RPMI7951 (cell line): ENCODE results near the gene SART3. TPM values are rescaled to one million over a fixed set of nuclear protein-coding genes. Genes with fewer than 3 reads are reported as not detected.
"Not testable (repeated sequence)": the region's sequence is repeated elsewhere in the genome, so short reads cannot be mapped to it uniquely, and the experiment has no call there.

Source experiments
- DNase-seq: peaks from one replicate; pipeline ENCODE4 v3.0.0-alpha.2; 2012; ENCODE audit warnings: low read depth
- total RNA-seq: library from RNA; depleted of rRNA; stranded (reverse); fragments of >200 nt; shearing (Covaris generic); gene quantifications from 2 replicates; pipeline ENCODE4 v1.2.3, GENCODE V29; 2014

The SART3 gene
- total RNA-seq, 1 experiment from 2014 or later = 37.6 TPM

DNA sequence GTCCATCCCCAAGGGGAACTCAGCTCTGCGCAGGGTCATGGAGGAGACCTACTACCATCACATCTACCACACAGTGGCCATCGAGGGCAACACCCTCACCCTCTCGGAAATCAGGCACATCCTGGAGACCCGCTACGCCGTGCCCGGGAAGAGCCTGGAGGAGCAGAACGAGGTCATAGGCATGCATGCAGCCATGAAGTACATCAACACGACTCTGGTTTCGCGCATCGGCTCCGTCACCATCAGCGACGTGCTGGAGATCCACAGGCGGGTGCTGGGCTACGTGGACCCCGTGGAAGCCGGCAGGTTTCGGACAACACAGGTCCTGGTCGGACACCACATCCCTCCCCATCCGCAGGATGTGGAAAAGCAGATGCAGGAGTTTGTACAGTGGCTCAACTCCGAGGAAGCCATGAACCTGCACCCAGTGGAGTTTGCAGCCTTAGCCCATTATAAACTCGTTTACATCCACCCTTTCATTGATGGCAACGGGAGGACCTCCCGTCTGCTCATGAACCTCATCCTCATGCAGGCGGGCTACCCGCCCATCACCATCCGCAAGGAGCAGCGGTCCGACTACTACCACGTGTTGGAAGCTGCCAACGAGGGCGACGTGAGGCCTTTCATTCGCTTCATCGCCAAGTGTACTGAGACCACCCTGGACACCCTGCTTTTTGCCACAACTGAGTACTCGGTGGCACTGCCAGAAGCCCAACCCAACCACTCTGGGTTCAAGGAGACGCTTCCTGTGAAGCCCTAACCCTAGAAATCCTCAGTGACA lies 42.1 kb downstream of the SART3 start:
- no peak for DNase-seq

DNA sequence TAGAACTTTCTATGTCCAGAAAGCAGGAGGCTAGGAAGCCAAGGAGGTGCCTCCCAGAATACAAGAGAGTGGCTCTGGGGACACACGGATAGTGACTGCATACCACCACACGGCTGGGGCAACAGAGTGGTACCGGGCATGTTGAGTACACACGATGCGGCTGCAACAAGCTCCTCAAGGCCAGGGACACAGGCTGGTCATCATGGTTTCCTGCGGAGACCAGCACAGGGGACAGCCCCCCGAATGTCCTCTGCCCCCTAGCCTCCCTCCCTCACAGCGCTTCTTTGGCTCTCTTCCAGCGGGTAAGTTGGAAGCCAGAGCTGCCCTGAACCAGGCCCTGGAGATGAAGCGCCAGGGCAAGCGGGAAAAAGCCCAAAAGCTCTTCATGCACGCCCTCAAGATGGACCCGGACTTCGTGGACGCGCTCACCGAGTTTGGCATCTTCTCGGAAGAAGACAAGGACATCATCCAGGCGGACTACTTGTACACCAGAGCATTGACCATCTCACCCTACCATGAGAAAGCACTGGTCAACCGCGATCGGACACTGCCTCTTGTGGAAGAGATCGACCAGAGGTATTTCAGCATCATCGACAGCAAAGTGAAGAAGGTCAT lies 42.8 kb downstream of the SART3 start:
- DNase-seq = no peak

DNA sequence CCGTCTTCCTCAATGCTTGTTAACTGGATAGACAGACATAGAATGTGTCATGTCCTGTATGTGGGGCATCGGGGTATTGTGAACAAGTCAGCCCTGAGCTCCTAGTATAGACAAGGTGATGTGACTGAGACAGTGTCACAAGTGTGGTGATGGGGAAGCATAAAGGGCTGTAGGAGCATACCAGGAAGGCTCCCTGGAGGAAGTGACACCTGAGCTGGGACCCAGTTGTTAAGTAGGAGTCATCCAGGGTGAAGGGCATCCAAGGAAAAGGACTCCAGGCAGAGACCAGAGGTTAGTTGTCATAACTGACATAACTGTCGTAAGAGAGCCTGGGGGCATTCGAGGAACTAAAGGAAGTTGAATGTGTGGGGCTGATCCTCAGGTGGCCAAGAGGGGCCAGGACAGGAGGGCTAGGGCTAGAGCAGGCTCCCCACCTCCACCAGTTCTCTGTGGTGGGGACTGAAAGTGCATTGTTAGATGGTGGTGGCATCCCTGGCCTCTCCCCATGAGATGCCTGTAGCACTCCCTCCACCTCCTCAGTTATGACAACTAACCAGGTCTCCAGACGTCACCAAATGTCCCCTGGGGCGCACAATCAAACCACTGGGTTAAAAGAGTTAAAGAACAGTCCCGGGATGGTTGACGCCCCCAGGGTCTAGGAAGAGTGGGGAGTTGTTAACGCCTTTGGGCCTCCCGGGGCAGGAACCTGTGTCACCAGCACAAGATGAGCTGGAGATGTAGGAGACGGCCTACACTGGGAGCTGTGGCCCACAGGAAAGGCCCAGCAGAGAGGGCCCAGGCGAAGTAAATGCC lies 43.5 kb downstream of the SART3 start:
- DNase-seq = no peak

DNA sequence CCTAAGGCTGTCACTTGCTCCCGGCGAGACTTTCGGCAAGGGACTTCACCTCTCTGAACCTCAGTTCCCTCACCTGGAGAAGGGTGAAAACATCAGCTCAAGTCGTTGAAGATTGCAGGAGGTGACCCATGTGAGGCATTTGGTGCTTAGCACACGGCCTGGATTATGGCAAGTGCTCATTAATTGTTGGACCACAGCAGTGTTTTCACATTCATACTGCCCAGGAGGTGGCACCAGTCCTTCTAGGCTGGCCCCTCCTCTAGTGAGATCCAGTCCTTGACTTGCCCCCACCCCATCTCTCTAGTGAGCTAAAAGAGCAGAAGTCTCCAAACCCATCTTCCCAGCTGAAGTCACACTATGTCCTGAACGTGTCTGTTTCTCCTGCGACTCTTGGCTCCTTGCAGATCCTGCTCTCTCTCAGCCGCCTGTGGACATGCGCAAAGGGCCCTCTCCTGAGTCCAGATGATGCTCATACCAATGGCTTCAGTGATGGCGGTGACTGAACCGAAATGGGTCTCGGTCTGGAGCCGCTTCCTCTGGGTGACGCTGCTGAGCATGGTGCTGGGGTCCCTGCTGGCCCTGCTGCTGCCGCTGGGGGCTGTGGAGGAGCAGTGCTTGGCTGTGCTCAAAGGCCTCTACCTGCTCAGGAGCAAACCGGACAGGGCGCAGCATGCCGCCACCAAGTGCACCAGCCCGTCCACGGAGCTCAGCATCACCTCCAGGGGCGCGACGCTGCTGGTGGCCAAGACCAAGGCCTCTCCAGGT lies 44.3 kb downstream of the SART3 start:
- peak; percentile 28 for DNase-seq

DNA sequence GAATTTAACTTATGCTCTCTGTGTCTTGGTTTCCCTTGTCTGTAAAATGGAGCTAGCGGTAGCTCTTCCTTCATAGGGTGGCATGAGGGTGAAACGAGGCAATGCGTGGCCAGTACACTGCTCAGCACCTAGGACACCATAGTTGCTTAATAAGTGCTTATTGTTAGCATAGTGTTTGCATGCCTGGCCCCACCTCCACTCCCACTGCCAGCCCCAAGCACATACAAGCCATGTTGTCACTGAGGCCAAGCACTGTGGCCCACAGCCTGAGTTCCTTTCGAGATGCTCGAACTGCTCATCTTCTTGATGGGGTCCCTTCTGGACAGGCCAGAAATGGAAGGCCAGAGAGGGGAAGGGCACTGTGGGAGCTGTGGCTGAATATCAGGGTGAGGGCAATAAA lies 45.1 kb downstream of the SART3 start:
- no peak for DNase-seq

DNA sequence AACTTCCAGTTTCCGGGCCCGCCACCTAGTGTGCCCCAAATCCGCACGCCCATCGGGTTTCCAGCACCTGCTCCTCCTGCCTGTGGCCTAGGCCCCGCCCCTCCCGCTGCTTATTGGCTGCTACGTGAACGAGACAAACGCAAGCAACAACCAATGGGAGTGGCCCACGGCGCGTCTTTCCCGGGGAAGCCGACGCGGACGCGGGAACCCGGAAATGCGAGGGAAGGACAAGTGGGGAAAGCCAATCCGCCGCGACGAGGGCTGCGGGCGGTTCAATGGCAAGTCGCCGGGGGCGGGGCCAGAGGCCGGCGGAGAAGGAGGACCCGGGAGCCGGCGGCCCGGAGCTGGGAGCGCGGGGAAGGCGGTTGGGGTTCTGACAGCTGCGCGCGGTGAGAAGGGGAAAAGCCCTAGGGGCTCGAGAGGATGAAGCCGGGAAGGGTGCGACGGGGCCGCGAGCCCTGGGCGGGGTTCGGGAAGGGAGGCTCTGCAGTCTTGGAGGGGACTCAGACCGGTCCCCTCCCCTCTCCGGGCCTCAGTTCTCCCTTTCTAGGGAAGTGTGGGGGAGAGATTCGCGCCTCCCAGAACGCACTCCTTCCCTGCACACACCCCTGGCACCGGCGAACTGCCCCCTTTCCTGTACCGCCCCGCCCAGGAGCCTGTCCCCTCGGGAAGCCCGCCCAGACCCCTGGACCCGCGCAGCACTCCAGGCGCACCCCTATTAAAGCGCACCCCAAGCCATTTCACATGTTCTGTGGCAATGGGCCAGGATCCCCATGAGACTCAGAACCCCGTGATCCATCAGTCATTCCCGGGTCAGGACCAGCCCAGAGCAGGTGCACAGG lies 45.8 kb downstream of the SART3 start, which contains the start of gene FICD:
TSS of gene FICD (plus strand) at position 305 of the 842 bp plus-strand sequence. CDS start 1,696 bp downstream, outside the sequence.
- DNase-seq = peak; percentile 97

DNA sequence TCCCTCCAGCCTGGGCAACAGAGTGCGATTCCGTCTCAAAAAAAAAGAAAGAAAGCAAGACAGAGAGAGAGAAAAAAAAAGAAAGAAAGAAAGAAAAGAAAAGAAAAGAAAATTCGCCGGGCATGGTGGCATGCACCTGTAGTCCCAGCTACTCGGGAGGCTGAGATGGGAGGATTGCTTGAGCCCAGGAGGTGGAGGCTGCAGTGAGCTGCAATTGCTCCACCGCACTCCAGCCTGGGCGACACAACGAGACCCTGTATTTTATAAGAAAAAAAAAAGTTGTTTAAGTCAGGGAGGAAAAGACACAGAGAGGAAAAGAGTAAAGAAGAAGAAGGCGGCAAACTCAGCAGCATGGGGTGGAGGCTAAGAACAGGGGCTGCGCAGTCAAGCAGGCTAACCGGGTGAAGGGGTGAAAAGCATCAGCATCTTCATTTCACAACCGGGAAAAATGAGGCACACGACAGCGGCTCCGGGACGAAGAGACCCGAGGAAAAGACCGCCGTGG lies 46.5 kb downstream of the SART3 start:
- DNase-seq = no peak

DNA sequence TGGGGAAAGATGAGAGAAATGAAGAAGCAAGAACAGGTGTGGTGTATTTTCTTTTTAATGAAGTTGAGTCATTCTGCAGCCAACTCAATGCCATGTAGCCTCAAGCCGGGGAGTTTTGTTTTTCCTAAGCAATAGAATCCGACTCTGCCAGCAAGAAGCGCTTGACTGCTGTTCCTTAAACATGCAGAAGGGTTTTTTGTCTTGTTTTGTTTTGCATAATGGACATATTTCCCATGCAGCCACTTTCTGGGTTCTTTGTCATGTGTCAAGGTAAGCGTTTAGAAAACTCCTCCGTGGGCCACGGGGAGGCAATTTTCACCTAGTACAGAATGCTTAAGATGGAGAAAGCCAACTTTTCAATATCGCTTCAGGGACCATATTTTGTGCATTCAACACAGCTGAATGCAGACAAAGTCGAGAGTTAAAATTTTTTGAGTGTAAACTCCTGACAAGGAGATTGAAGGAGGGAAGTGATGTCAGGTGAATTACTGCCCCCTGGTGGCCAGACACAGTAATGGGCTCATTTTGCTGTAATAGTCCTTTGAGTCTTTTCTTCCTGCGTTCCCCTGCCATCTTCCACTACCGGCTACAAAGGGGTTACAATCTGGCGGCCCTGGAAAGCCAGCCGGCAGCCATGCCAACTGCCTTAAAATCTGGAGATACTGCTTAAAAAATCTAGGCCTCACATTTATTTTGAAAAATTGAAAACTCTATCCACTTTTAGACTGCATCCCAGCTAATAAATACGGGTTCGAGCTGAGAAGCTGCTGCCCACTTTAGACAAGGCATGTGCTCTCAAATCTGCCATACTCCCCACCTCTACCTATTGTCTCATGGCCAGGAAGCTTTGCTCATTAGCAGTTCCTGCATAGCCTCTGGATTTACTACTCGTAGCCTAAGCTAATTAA lies 49.1 kb downstream of the SART3 start:
- DNase-seq = peak; percentile 63

DNA sequence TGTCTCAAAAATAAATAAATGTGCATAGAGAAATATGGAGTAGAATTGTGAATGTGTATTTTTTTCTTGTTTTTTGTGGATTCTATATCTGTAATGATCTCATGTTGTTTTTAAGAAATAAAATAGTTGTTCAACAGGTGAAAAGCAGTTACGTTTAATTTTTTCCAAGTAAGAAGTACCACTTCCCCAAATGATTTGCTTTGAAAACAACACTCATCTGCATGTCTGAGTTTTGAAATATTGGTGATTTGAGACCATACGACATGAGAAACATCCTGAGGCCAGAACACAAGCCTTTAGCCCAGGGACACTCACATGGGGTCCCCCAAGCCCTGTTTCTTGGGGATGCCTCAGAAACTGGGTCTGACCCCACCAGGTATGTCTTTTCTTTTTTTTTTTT lies 50.1 kb downstream of the SART3 start:
- no peak for DNase-seq

DNA sequence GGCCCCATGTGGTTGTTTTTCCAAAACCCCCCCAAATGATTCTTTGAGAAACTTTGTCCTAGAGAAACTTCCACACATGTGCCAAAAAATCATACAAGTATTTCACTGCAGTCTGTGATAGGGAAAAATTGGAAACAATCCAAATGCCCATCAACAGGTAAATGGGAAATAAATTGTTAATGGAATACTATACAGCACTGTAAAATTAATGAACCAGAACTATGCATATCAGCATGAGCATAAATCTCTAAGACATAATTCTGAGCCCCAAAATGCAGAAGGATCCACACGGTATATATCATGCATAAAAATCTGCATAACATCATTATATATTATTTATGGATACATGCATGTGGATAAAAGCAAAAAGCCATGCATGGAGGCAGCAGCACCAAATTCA lies 51.2 kb downstream of the SART3 start:
- no peak for DNase-seq

DNA sequence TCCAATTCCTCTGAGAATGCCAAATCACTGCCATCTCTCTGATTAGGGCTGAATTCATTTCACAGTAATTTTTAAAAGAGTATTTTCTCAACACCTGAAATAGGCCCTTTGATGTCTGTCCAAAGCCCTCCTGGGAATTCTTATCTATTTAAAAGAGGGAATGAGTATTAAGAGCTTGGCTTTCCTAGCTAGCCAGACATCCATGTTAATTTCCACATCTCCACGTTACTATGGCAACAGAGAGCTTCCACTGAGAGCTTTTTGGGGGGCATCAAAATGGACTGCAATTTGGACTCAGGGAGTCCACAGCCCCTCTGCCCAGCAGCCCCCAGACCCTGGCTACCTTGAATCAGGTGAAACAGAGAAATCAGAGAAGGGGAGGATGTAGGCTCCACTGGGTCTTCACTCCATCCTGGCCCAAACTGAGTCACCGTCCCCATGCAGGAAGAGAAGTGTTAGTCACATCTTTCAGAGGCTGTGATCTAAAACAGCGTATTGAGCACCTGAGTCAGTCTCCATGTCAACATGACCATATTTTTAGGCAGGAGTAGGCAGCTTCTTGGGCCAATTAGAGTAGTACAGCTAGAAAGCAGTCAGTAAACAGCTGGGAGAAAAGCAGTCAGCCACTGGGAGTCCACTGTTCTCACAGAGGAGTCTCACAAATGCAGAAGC lies 52.9 kb downstream of the SART3 start:
- peak; percentile 34 for DNase-seq

DNA sequence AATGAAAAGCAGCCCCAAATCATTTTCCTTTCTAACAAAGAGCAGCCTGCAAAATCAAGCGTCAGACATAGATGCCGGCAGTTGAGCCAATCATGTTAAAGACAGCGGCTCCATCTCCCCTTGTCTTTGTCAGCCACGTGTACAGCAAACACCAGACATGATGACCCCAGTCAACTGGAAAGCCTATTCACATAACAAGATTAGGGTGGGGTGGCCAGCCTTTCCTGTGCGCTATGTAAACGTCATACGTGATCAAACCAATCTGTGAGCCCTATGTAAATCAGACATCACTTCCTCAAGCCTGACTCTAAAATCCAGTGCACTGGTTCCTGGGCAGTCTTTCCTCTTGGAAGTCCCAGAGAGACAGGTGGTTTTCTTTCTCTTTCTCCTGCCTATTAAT lies 55.8 kb downstream of the SART3 start:
- DNase-seq = peak; percentile 16

DNA sequence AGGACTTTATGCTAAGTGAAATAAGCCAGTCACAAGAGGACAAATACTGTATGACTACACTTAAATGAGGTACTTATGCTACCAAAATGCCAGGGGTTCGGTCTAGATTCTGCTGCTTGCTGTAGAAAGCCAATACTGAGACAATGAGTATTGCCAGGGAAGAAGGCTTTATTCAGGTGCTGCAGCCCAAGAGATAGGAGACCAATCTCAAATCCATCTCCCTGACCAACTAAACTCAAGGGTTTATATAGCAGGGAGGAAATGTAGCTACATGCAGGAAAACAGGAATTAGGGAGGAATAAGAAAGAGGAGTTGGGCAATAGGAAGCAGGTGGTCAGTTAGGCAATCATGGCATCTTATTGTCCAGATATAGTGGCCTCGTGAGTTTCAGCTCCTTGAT lies 58.1 kb downstream of the SART3 start:
- no peak for DNase-seq

DNA sequence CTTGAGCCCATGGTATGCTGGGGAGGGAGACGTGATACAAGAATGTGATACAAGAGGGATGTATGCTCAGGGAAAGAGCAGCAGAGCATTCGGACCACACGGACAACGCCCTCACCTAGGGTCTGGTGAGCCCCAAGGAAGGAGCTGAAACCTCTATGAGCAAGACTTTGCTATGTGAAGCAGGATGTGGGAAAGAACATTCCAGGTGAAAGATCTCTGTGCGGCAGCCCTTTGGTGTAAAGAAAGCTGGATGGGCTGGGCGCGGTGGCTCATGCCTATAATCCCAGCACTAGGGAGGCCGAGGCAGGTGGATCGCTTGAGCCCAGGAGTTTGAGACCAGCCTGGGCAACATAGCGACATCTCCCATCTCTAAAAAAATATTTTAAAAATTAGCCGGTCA lies 62.8 kb downstream of the SART3 start:
- DNase-seq = no peak

DNA sequence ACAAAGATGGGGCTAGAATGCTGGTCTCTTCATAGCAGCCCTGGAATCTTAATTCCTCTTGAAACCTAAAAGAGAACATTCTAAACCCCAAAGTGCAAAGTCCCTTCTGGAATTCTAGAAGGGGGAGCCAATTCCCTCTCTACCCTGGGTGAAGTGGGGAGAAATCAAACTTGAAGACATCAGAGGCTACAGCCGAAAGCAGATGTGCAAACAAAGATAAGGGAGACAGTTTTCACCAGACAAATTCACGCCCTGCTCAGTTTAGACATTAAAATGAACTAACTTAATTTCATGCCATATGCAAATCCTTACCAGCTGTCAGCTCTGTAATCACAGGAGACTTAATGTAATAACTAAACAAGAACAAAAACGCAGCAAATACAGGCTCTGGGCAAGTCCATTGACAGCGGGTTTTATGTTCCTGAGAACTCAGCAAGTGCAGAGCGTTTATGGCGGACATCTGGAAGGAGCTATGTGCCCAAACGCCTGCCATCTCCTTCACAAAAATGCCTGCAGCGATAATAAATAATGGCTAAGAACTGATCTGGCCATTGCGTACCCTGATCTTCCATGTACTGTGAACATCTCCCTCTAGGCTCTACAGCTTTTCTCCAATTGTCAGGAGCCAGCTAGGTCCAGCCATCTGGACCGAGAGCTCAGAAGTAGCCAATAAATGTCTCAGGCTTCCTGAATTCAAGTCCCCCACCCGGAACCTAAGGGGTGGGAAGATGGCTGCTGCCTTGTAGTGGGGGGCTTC lies 65.0 kb downstream of the SART3 start:
- DNase-seq = peak; percentile 21

DNA sequence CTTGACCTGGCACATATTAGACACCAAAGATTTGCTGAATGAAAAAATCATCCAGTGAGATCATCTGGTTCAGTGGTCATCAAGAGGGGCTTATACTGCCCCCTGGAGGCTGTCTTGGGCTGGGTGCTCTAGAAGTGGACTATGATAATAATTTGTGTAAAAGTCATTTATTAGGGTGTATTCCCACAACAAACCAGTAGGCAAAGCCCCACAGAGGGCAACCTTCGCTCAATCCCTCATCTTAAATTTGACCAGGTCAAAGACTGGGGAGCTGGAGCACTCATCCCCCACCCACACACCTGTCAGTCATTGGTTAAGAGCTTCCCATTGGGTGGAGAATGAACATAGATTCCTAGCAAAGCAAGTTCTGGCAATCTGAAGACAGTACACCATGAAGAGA lies 65.9 kb downstream of the SART3 start:
- peak; percentile 34 for DNase-seq

DNA sequence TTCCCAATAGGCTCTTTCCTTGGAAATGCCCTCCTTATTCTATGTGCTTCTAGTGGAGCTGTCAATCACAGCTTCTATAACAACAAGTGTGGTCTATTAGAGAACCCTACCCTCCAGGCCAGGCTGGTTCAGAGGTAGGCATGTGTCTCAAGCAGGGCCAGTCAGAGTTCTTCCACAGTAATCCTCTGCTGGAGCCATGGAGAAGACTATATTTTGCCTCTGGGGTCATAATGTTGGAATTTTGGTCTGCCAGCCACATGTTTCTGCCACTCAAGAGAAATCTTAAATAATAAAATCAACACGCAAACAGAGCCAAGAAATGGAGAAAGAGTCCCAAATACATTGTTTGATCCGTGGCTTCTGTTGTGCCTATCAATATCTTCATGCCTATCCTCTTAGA lies 69.7 kb downstream of the SART3 start:
- no peak for DNase-seq

DNA sequence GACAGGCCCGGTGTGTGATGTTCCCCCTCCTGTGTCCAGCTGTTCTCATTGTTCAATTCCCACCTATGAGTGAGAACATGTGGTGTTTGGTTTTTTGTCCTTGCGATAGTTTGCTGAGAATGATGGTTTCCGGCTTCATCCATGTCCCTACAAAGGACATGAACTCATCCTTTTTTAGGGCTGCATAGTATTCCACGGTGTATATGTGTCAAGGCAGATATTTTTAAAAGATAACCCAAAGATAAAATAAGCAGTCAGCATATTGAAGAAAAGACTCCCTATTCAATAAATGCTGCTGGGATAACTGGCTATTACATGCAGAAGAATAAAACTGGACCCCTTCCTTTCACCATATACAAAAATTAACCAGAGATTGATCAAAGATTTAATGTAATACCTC lies 73.9 kb downstream of the SART3 start:
- DNase-seq = not testable (repeated sequence)
